GM23248 (cell line): ENCODE measurements around the gene MKKS. TPM values are rescaled to one million over a fixed set of nuclear protein-coding genes. Genes with fewer than 3 reads are reported as not detected.

ENCODE experiments used
- DNase-seq: peaks from one replicate; pipeline ENCODE4 v3.0.0-alpha.2; 2015
- H2AFZ ChIP-seq: fragments of 200-600 bp; sonication (generic); 2 replicates; pipeline ENCODE4 v1.6.1; 2016; ENCODE audit warnings: antibody characterized with exemption
- H3F3A ChIP-seq: fragments of 200-600 bp; sonication (generic); 2 replicates; pipeline ENCODE4 v1.6.1; 2016; ENCODE audit warnings: mild to moderate bottlenecking, antibody characterized with exemption, mixed run types; ENCODE audit not compliant: insufficient read depth
- H3K27ac ChIP-seq: fragments of 200-600 bp; sonication (generic); 2 replicates; pipeline ENCODE4 v1.5.1; 2016; ENCODE audit warnings: mild to moderate bottlenecking
- H3K27me3 ChIP-seq: fragments of 200-600 bp; sonication (generic); replicated peaks from 2 replicates; pipeline ENCODE4 v1.6.1; 2016; ENCODE audit warnings: mild to moderate bottlenecking; ENCODE audit not compliant: insufficient read depth
- H3K36me3 ChIP-seq: fragments of 200-600 bp; sonication (generic); 2 replicates; pipeline ENCODE4 v1.6.1; 2016; ENCODE audit warnings: low read depth, mild to moderate bottlenecking
- H3K4me1 ChIP-seq: fragments of 200-600 bp; sonication (generic); 2 replicates; pipeline ENCODE4 v1.6.1; 2016; ENCODE audit warnings: mild to moderate bottlenecking; ENCODE audit not compliant: insufficient read depth
- H3K4me2 ChIP-seq: fragments of 200-600 bp; sonication (generic); one replicate; pipeline ENCODE4 v1.6.1; 2016; ENCODE audit warnings: mild to moderate bottlenecking; ENCODE audit not compliant: unreplicated experiment
- H3K4me3 ChIP-seq: fragments of 200-600 bp; sonication (generic); 2 replicates; pipeline ENCODE4 v1.5.1; 2016; ENCODE audit warnings: mild to moderate bottlenecking
- H3K79me2 ChIP-seq: fragments of 200-600 bp; sonication (generic); 2 replicates; pipeline ENCODE4 v1.6.1; 2016; ENCODE audit warnings: mild to moderate bottlenecking; ENCODE audit not compliant: insufficient read depth
- H3K9ac ChIP-seq: fragments of 200-600 bp; sonication (generic); 2 replicates; pipeline ENCODE4 v1.6.1; 2016; ENCODE audit warnings: mild to moderate bottlenecking
- H3K9me2 ChIP-seq: fragments of 200-600 bp; sonication (generic); 2 replicates; pipeline ENCODE4 v1.6.1; 2016; ENCODE audit warnings: mixed run types, mild to moderate bottlenecking, moderate library complexity; ENCODE audit not compliant: insufficient read depth
- H3K9me3 ChIP-seq: fragments of 200-600 bp; sonication (generic); one replicate; pipeline ENCODE4 v1.6.1; 2017; ENCODE audit warnings: low read depth
- H4K20me1 ChIP-seq: fragments of 200-600 bp; sonication (generic); 2 replicates; pipeline ENCODE4 v1.6.0; 2016; ENCODE audit not compliant: insufficient read depth
- EZH2 ChIP-seq: fragments of 200-600 bp; sonication (generic); IDR thresholded peaks from 2 replicates; pipeline ENCODE4 v1.6.1; 2018; ENCODE audit warnings: antibody characterized with exemption, mild to moderate bottlenecking; ENCODE audit not compliant: insufficient read depth, poor library complexity, severe bottlenecking
- EZH2phosphoT487 ChIP-seq: fragments of 200-600 bp; sonication (generic); IDR thresholded peaks from 2 replicates; pipeline ENCODE4 v1.6.1; 2018; ENCODE audit warnings: antibody characterized with exemption, moderate library complexity, mild to moderate bottlenecking, low read depth; ENCODE audit not compliant: insufficient read depth
- WGBS, 2 experiments: methylation state at CpG; one replicate each; pipeline ENCODE4 v1.1.6; 2015 to 2017; ENCODE audit warnings: low lambda C conversion rate in 2 of 2, low coverage in 1 of 2; ENCODE audit errors: missing lambda C conversion rate in 2 of 2; 5-methylcytosine and 5-hydroxymethylcytosine counted together
- in situ Hi-C: fragments of 300-500 bp; cut with MboI; formaldehyde crosslinking; loops from 2 replicates; pipeline ENCODE4 v1.15.0; 2020
- polyA plus RNA-seq: library from polyadenylated mRNA; unstranded; fragments of >200 nt; fragmentation: Nextera tagmentation; extraction: Ambion mirVana; gene quantifications from 2 replicates; pipeline ENCODE4 v1.2.1, GENCODE V29; 2016
- total RNA-seq: library from RNA; depleted of rRNA; stranded (reverse); fragments of >200 nt; shearing (Covaris generic); gene quantifications from 2 replicates; pipeline ENCODE4 v1.2.3, GENCODE V29; 2014

MKKS gene
- total and polyA plus RNA-seq, 2 experiments from 2014 or later, result 9.8 to 17.8 TPM

DNA sequence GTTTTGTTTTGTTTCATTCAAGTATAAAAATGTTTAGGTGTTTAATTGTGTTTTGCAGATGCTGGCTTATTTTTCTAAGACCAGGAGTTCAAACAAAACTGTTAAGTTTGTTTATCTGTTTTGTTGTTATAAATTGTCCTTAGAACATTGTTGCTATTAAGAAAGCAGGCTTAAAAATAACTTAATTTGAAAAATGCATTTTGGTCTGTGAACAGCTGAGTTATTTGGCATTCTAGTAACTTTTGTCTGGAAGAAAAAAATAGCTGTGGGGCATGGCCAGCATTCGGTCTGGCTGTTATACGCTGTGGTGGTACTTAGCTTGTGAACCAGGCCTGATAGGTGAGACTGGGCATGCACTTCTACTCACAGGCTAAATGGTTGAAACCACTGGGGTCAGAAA, 38.8 kb upstream of the MKKS start:
- Histone ChIP-seq H3F3A (peaks cover 24% of the 10 kb centered on the region), H3K9ac (no peak overlapping the region), H2AFZ (no peak overlapping the region), H3K27ac (no peak overlapping the region), H4K20me1 (no peaks in the 10 kb centered on the region), H3K36me3 (no peaks in the 10 kb centered on the region), H3K4me1 (peaks cover 23% of the 10 kb centered on the region), H3K4me2 (no peak overlapping the region), H3K27me3 (no peaks in the 10 kb centered on the region), H3K9me3 (no peaks in the 10 kb centered on the region), H3K4me3 (no peak overlapping the region), H3K9me2 (no peaks in the 10 kb centered on the region), H3K79me2 (0 out of 2 replicates have a peak, but pooled peaks cover 8% of the 10 kb centered on the region)
- no peak for TF ChIP-seq EZH2
- no peak for TF ChIP-seq EZH2phosphoT487
- no peak for DNase-seq
- in situ Hi-C loops, result loop anchor here (25.0 kb wide), 1 partner anchor 789 kb away; no protein-coding TSS in a partner anchor
- 87 to 93% methylated on average over 2 of the region's 2 CpGs for WGBS, 2 experiments

DNA sequence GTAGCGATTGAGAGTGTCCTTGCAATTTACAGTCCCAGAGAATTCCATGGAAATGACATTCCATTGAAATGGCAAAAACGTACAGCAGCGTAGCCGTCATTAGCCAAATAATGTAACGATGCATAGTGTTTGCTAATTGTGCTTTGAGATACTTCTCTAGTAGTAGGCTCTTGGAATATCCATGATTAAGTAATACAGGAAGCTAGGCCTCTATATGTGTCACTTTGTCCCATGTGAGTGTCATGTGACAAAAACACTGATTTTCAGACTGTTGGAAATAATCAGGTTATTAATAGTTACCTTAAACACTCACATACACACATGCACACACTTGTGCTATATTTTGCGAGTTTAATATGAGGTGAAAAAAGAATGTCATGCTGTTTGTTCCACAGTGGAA, 36.3 kb upstream of the MKKS start:
- in situ Hi-C loops, result loop anchor here (25.0 kb wide), 1 partner anchor 792 kb away; no protein-coding TSS in a partner anchor
- Histone ChIP-seq H3K4me3 (no peak overlapping the region), H3K9me2 (no peaks in the 10 kb centered on the region), H3F3A (peaks cover 16% of the 10 kb centered on the region), H3K4me1 (peaks cover 13% of the 10 kb centered on the region), H2AFZ (no peak overlapping the region), H3K27ac (no peak overlapping the region), H4K20me1 (no peaks in the 10 kb centered on the region), H3K36me3 (no peaks in the 10 kb centered on the region), H3K9ac (no peak overlapping the region), H3K27me3 (no peaks in the 10 kb centered on the region), H3K4me2 (no peak overlapping the region), H3K9me3 (no peaks in the 10 kb centered on the region), H3K79me2 (no peaks in the 10 kb centered on the region)
- DNase-seq, result no peak
- WGBS, 2 experiments, result 94 to 96% methylated on average over 6 of the region's 6 CpGs
- TF ChIP-seq EZH2 (no peak), EZH2phosphoT487 (no peak)

DNA sequence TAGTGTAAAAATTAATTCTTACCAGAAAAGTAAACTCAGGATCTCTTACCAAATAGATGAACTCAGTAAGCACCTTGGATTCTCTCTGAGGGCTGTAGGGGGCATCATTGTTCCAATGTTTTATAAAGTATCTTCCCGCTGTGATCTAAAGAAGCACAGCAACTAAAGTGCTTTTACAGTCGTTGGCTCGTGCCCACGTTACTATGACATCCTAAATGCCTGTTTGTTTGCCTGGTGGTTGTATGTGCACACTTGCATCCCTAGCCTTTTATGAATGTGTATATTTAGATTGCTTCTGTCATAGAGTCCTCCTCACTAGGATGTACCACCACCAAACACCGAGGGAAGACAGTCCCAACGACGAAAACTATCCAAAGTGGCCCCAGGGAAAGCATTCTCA, 35.6 kb upstream of the MKKS start:
- DNase-seq, result peak; percentile 84
- in situ Hi-C loops, result loop anchor here (10.0 to 25.0 kb wide), 2 partner anchors 793 to 1075 kb away; no protein-coding TSS in a partner anchor
- Histone ChIP-seq H3F3A (peaks cover 16% of the 10 kb centered on the region), H3K9me2 (no peaks in the 10 kb centered on the region), H3K9ac (peak overlapping the region; percentile 9; the same call in 1 of the 2 replicates), H3K4me2 (no peak overlapping the region), H3K36me3 (no peaks in the 10 kb centered on the region), H4K20me1 (no peaks in the 10 kb centered on the region), H3K27me3 (no peaks in the 10 kb centered on the region), H3K4me1 (peaks cover 13% of the 10 kb centered on the region), H3K9me3 (no peaks in the 10 kb centered on the region), H3K27ac (no peak overlapping the region), H3K4me3 (no peak overlapping the region), H2AFZ (no peak overlapping the region), H3K79me2 (no peaks in the 10 kb centered on the region)
- TF ChIP-seq EZH2phosphoT487 (no peak), EZH2 (no peak)
- 38 to 44% methylated on average over 7 of the region's 7 CpGs for WGBS, 2 experiments

DNA sequence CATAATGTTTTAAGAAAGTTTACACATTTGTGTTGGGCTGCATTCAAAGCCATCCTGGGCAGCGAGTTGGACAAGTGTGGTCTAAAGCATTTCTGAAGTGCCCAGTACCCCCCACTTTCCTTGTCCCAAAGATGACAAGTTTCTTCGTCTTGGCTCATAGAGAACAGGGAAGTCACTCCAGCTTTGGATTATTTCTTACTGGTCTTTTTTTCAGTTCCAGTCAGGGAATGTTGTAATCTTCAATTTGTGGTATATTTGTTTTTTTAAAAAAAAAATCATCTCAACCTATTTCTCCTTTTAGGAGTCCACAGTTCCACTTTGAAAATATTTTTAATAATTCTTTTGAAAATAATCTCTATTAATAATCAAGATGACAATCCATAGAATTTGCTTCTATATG, 35.0 kb upstream of the MKKS start:
- TF ChIP-seq EZH2phosphoT487, result no peak
- TF ChIP-seq EZH2, result no peak
- no peaks in the 10 kb centered on the region for H4K20me1 ChIP-seq
- no peaks in the 10 kb centered on the region for H3K9me2 ChIP-seq
- no peak overlapping the region for H3K9ac ChIP-seq
- no peaks in the 10 kb centered on the region for H3K27me3 ChIP-seq
- WGBS, 2 experiments, result 80 to 86% methylated on average over 2 of the region's 2 CpGs
- H3K4me3 ChIP-seq, result no peak overlapping the region
- H3K9me3 ChIP-seq, result no peaks in the 10 kb centered on the region
- H3K79me2 ChIP-seq, result no peaks in the 10 kb centered on the region
- peaks cover 13% of the 10 kb centered on the region for H3K4me1 ChIP-seq
- H3K27ac ChIP-seq, result no peak overlapping the region
- in situ Hi-C loops, result loop anchor here (10.0 to 25.0 kb wide), 2 partner anchors 793 to 1076 kb away; no protein-coding TSS in a partner anchor
- H2AFZ ChIP-seq, result no peak overlapping the region
- DNase-seq, result no peak
- peaks cover 16% of the 10 kb centered on the region for H3F3A ChIP-seq
- H3K4me2 ChIP-seq, result no peak overlapping the region
- no peaks in the 10 kb centered on the region for H3K36me3 ChIP-seq

DNA sequence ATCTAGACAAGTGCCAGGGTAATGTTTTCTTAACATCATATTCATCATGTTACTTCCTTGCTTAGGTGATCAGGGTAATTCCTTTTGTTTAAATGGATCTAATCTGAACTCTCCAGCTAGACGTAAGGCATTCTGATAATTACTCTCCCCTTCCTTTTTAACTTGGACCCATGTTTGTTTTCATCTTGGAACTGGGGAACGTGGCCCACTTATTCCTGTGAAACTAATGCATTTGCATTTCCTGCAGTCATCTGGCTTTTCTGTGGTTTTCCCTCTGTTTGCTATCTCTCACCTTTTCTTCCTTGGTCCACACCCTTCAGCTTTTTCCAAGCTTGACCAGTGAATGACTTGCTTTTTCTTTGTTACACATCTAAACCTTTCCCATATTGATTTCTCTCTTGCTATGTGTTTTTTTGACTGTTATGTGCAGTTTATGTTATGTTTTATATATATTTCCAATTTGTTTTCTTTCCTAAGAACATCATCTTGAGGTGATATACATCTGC, 34.4 kb upstream of the MKKS start:
- Histone ChIP-seq H4K20me1 (no peaks in the 10 kb centered on the region), H3K4me2 (peak overlapping the region; percentile 2), H3K79me2 (no peaks in the 10 kb centered on the region), H2AFZ (no peak overlapping the region), H3K4me3 (no peak overlapping the region), H3K36me3 (no peaks in the 10 kb centered on the region), H3K9ac (no peak overlapping the region), H3K4me1 (peaks cover 13% of the 10 kb centered on the region), H3F3A (peaks cover 16% of the 10 kb centered on the region), H3K27me3 (no peaks in the 10 kb centered on the region), H3K9me2 (no peaks in the 10 kb centered on the region), H3K27ac (no peak overlapping the region), H3K9me3 (no peaks in the 10 kb centered on the region)
- TF ChIP-seq EZH2 (no peak), EZH2phosphoT487 (no peak)
- in situ Hi-C loops, result loop anchor here (10.0 to 25.0 kb wide), 2 partner anchors 794 to 1076 kb away; no protein-coding TSS in a partner anchor
- WGBS, 2 experiments, result 74 to 85% methylated on average over 2 of the region's 2 CpGs
- no peak for DNase-seq
